KBM-7 (cell line): ENCODE data around the gene FBXL17.
A peak's percentile ranks its signal among the peaks of the same experiment; 100 is the strongest.

Source experiments
- DNase-seq: peaks from one replicate; pipeline ENCODE4 v3.0.0-alpha.2; 2015
- in situ Hi-C: fragments of 300-500 bp; cut with MboI; formaldehyde crosslinking; loops from 2 replicates; pipeline ENCODE4 v1.14.3; 2020; ENCODE audit warnings: low sequenced_read_pairs, low pct_unique_long_range_greater_than_20kb, mixed read lengths

The FBXL17 gene

GRCh38 chr5:108260858-108261170 lies 121.1 kb downstream of the FBXL17 start:
- in situ Hi-C loops: no loop called here
- DNase-seq: no peak

DNA sequence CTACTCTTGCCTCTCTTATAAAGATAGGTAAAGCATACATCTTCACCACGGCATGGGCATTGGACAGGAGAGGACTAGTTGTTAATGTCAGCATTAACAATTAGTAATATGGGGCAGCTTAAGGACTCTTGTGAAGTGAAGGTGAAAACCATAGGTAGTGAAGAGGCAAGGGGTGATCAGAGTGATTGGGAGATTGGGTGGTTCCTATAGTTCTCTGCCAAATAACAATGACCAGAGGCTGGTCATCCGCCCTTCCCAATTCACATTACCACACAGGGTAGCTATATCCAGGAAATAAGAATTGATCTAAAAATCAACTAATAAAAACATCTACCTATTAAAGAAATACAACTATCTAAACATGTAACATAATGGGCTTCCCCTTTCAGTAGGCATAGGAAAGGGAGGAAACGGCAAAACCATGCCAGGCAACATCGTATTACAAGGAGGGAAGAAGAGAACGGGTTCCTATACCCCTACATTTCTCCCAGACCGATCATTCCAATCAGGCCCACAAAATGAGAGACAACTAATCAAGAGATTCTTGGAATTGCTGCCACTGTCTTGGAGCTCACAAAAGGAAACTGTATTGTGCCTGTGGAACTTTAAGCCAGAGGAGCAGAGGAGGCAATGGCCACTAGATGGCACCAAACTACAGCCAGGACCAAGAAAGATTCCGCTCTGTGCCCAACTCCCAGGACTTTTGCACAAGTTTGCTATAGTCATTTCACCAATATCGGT lies 121.6 kb downstream of the FBXL17 start:
- DNase-seq: peak; percentile 86
- in situ Hi-C loops: no loop called here

DNA sequence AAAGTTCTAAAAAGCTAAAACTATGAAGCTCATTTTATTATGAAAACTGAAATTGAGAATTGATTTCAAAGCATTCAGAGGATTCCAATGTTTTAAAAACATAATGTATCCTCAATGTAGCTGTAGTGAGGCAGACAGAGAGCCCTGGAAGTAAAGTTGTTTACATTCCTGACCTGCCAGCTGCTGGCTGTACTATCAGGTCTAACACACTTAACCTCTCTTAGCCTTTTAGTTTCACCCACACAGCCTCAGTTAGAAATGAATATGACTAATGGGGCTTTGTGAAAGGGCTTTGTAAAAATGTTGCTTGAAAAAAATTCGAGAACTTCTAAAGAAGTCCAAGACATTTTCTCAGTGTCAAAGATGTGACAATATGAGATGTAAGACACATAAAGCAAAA lies 122.6 kb downstream of the FBXL17 start:
- DNase-seq: no peak
- in situ Hi-C loops: no loop called here

DNA sequence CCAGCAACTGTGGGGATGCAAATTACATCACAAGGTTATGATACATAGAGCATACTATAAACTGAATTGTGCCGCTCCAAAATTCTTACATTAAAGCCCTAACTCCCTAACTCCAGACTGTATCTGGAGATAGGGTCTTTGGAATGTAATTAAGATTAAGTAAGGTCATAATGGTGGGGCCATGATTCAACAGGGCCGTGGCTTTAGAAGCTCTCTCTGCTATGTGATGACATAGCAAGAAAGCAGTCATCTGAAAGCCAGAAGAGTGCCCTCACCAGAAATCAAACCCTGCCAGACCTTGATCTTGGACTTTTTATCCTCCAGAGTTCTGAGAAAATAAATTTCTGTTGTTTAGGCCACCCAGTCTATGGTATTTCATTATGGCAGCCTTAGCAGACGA lies 123.9 kb downstream of the FBXL17 start:
- in situ Hi-C loops: no loop called here
- DNase-seq: no peak

DNA sequence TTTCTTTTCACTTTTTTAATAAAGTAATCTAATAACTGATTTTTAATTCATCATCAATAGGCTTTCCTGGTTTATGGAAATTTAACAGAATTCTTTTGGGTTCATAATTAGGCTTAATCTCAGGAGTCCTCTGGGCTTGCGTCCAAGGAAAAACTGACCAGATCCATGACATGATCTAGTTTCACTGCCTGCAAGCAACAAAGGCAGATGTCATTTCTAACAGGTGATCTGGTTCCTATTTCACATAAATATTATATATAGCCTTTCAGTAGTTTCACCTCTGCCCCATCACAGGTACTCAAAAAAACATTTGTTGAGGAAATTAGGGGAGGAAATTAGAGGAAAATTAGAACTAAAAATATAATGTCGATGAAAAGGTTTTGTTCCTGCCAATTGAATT lies 126.4 kb downstream of the FBXL17 start:
- in situ Hi-C loops: no loop called here
- DNase-seq: no peak

GRCh38 chr5:108251350-108251749 lies 130.5 kb downstream of the FBXL17 start:
- in situ Hi-C loops: no loop called here
- DNase-seq: no peak

- in situ Hi-C loops: no loop called here
- DNase-seq: no peak
Measured at GRCh38 chr5:108249785-108250426, 132.0 kb downstream of the FBXL17 start.

GRCh38 chr5:108249095-108249784 lies 132.7 kb downstream of the FBXL17 start:
- no peak for DNase-seq
- in situ Hi-C loops: no loop called here

DNA sequence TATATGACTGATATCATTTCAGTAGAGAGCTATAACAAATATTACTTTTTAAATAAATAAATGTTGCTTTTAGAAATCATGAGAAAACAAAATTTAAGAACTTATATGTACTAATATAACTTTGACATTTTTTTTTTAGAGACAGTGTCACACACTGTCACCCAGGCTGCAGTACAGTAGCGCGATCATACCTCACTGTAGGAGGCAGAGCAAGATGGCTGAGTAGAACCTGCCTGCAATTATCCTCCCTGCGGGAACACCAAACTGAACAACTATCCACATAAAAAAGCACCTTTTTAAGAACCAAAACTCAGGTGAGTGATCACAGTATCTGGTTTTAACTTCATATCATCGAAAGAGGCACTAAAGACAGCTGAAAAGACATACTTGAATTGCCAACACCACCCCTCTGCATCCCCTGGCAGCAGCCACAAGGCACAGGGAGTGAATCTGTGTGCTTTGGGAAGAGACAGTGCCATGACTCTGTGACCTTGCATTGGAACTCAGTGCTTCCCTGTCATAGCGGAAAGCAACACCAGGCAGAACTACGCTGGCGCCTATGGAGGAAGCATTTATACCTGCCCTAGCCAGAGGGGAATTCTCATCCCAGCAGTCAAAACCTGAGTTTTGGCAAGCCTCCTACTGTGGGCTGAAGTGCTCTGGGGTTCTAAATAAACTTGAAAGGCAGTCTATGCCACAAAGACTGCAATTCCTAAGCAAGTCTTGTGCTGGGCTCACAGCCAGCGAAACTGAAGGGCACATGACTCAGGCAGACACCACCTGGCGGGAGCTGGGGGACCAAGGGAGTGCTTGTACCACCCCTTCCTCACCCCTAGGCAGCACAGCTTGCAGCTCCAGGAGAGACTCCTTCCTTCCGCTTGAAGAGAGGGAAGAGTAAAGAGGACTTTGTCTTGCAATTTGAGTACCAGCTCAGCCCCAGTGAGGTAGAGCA lies 142.7 kb downstream of the FBXL17 start:
- in situ Hi-C loops: no loop called here

GRCh38 chr5:108238461-108238860 lies 143.4 kb downstream of the FBXL17 start:
- in situ Hi-C loops: no loop called here
- no peak for DNase-seq

More for the DNA sequence above, 142.7 kb downstream of the FBXL17 start:
- DNase-seq: no peak

DNA sequence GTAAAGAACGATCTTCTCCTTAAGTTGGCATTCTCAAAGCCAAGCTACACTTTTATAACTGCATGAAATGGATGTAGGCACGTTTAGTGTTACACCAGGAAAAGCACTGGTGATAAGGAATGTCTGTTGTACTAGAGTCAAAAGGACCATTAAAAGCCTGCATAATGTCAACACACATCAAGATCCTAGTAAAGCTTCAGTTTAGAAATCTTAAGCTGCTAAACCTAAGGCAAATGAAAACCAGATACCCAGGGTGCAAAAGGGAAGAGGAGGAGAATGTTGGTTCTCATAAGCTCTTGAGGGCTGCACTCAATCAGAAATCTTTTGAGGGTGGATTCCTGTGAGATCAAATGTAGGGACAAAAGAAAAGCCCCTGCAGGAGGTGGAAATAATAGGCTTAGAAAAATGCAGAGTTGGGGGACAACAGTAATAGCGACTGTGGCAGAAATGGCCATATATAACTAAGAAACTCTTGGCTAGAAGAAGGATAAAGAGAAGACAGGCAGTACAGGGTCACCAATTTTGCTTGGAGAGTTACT lies 148.2 kb downstream of the FBXL17 start:
- in situ Hi-C loops: no loop called here
- DNase-seq: no peak

DNA sequence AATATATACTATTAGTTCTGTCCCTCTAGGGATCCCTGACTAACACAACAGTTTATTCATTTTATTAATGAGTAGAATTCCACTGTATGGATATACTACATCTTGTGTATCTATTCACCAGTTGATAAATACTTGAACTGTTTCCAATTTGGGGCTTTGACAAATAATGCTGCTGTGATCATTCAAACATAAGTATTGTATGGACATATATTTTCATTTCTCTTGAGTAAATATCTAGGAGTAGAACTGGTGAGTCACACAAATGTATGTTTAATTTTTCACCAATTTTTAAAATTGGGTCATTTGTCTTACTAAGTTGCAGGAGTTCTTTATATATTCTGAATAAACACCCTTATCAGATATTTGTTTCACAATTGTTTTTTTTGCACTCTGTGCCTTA lies 149.1 kb downstream of the FBXL17 start:
- in situ Hi-C loops: no loop called here

DNA sequence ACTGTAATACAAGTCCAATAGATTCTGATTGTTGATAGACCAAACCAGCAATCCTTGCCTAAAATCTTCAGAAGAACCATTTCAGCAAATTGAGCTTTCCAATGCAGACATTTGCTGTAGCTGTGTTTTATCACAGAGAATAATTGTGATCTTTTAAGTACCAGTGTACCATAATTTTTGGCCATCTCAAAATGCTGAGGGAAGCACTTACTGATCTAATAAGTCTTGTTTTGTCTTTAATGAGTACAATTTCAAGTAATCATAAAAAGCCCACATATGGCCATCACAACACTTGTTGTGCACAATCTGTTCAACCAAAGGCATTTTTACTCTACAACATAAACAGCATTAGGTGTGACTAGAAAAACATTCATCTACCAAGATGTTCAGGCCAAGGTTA lies 159.9 kb downstream of the FBXL17 start:
- in situ Hi-C loops: no loop called here
- no peak for DNase-seq

More for the DNA sequence above, 149.1 kb downstream of the FBXL17 start:
- DNase-seq: no peak

DNA sequence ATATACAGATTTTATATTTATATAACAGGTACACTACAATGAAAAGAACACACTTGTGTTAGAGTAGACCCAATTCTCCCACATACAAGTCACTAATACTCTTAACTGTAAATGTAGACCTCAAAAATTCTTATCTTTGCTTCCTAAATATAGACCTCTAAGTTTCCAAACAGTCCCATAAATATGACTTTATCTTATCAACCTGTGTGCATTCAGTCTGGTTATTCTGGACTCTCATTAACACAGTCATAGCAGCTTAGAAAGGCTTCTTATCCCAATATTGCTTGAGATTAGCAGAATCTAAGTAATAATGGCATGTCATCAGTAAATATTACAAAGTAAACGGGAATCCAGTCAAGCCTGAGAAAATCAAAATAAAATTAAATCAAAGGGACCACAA lies 161.1 kb downstream of the FBXL17 start:
- in situ Hi-C loops: no loop called here

DNA sequence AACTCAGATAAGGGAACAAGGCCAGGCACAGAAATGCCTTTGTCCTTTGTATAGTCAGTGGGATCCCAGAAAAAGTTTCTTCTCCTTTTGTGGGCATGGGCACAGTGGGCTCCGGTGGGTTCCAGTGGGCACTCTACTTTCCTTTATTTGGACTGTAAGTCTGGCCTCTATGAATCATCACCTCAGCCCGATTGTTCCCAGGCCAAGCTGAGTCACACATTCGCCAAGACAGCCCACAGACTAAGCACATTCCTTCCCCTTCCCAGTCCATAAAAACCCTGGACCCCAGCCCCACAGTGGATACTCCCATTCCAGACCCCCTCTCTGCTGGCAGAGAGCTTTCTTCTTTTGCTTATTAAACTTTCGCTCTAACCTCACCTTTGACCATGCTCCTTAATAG lies 165.0 kb downstream of the FBXL17 start:
- in situ Hi-C loops: no loop called here
- DNase-seq: no peak

More for the DNA sequence above, 161.1 kb downstream of the FBXL17 start:
- no peak for DNase-seq

DNA sequence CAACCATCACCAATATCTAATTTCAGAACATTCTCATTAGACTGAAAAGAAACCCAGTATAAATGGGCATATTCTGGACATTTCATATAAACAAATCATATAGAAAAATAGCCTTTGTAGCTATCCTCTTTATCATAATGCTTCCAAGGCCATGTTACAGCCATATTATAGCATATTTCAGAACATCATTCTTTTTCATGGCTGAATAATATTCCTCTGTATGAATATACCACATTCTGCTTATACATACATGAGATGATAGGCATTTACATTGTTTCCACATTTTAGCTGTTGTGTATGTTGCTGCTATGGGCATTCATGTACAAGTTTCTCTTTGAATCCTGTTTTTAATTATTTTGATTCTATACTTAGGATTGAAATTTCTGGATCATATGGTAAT lies 167.0 kb downstream of the FBXL17 start:
- in situ Hi-C loops: no loop called here
- DNase-seq: no peak

DNA sequence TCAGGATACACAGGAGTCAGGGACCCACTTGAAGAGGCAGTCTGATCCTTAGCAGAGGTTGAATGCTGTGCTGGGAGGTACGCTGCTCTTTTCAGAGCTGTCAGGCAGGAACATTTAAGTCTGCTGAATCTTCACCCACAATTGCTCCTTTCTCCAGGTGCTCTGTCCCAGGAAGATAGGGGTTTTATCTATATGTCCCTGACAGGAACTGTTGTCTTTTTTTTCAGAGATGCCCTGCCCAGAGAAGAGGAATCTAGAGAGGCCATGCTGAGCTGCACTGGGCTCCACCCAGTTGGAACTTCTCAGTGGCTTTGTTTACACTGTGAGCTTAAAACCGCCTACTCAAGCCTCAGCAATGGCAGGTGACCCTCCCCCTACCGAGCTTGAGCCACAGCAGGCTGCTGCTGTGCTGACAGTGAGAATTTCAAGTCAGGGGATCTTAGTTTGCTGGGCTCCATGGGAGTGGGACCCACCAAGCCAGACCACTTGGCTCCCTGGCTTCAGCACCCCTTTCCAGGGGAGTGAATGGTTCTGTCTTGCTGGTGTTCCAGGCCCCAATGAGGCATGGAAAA lies 169.0 kb downstream of the FBXL17 start:
- in situ Hi-C loops: no loop called here
- DNase-seq: no peak

DNA sequence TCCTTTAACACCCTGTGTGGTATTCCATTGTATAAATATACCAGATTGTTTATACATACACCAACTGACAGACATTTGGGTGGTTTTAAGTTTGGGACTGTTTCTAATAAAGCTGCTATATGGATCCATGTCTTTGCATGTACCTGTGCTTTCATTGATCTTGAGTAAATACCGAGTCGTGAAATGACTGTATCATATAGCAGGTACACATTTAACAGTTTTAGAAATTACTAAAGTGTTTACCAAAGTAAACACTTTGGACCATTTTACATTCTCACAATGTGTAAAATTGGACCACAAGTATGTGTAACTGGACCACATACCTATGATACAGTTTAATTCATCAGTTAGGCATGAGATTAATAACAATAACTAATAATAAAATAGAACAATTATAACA lies 175.2 kb downstream of the FBXL17 start:
- in situ Hi-C loops: no loop called here
- no peak for DNase-seq

GRCh38 chr5:108201721-108202120 lies 180.2 kb downstream of the FBXL17 start:
- DNase-seq: no peak
- in situ Hi-C loops: no loop called here
